ENCODE measurements around the gene DPP4. TPM values are rescaled to one million over a fixed set of nuclear protein-coding genes. Genes with fewer than 3 reads are reported as not detected.
"Not testable (repeated sequence)": the region's sequence is repeated elsewhere in the genome, so short reads cannot be mapped to it uniquely, and the experiment has no call there.

Gene DPP4
- total RNA-seq, 1 donor from 2014 or later = 104 TPM

DNA sequence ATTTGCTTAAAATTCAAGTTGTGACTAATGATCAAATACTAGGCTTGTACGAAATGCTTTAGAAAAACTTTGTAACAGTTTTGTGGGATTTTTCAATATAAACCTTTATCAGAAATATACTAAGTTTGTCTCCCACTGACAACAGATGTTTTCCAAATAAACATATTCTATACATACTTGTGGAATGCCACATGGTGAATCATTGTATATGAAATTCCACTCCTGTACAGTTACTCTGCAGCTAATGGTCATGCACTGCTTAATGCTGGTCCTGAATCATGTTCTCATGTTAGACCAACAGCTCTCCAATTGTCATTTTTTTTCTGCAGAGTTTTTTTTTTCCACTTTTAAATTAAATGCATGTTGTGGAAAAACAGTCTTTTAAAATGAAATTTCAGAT lies 90.1 kb downstream of the DPP4 start:
- no peak for TF ChIP-seq CTCF (conservative IDR thresholded peaks at IDR 0.05; ENCODE audit: low read depth, low read length)
- no peak overlapping the region for H3K4me3 ChIP-seq (ENCODE audit: low read depth, low read length)
- DNase-seq (ENCODE audit: low read depth) = no peak

- no peak for DNase-seq (ENCODE audit: low read depth)
- no peak overlapping the region for H3K4me3 ChIP-seq (ENCODE audit: low read depth, low read length)
These were observed 90.7 kb downstream of the DPP4 start for GRCh38 chr2:161983331-161983651.

DNA sequence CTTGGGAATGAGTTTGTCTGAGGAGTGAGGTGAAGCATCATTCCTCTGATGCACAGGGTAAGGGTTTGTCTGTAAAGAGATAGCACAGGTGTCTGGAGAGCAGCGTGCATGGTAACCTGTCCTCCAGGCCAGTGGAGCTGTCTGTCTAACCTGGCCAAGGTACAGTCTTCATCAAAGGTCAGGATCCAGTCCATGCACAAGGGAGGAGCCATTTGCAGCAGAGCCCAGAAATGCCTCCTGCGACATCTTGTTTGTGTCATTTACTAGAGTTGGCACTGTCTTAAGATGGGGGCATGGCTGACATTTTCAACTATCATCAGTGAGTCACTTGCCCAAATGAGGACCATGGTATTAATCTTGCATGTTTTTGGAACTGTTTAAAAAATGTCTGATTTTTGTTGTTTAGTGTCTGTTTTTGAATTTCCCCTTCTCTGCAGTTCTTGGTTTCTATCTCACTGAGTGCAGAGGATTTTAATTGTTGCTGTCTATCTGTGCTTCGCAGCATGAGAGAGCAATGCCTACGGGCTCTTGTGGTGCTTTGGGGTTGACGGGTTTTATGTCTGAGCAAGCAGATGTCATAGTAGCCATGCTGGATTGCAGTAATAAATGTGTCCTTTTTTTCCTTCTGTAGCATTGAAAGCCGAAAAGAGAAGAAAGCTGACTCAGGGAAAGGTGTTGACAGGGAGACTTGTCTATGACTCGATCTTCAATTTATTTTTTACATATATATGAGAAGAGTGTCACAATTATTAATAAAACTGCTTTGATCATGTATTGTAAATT lies 91.3 kb downstream of the DPP4 start:
- H3K4me3 ChIP-seq (ENCODE audit: low read depth, low read length) = no peak overlapping the region
- no peak for TF ChIP-seq CTCF (conservative IDR thresholded peaks at IDR 0.05; ENCODE audit: low read depth, low read length)
- no peak for DNase-seq (ENCODE audit: low read depth)

More at GRCh38 chr2:161983331-161983651, 90.7 kb downstream of the DPP4 start:
- TF ChIP-seq CTCF (conservative IDR thresholded peaks at IDR 0.05; ENCODE audit: low read depth, low read length) = no peak

- TF ChIP-seq CTCF (conservative IDR thresholded peaks at IDR 0.05; ENCODE audit: low read depth, low read length) = no peak
- no peak for DNase-seq (ENCODE audit: low read depth)
- H3K4me3 ChIP-seq (ENCODE audit: low read depth, low read length) = no peak overlapping the region
These were observed 92.2 kb downstream of the DPP4 start for GRCh38 chr2:161981679-161982250.

DNA sequence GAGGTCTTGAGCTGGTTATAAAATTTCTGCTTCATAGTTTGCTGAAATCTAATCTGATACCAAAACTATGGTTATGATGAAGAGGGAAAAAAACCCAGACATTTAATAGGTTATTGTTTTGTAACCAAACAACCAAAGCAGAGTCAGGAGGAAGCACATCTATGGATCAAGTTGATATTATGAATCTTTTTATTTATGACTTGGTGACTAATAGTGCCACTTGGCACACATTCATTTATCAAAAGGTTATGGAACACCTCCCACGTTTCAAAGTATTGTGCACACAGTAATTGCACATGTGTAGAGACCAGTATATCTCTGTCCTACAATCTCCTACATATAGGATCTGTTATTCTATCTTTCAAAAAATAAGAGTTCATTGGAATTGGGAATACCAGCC lies 93.0 kb downstream of the DPP4 start:
- TF ChIP-seq CTCF (conservative IDR thresholded peaks at IDR 0.05; ENCODE audit: low read depth, low read length) = no peak
- no peak for DNase-seq (ENCODE audit: low read depth)
- H3K4me3 ChIP-seq (ENCODE audit: low read depth, low read length) = no peak overlapping the region

GRCh38 chr2:161979490-161979889 lies 94.5 kb downstream of the DPP4 start:
- no peak overlapping the region for H3K4me3 ChIP-seq (ENCODE audit: low read depth, low read length)
- DNase-seq (ENCODE audit: low read depth) = no peak
- no peak for TF ChIP-seq CTCF (conservative IDR thresholded peaks at IDR 0.05; ENCODE audit: low read depth, low read length)

GRCh38 chr2:161977926-161978325 lies 96.1 kb downstream of the DPP4 start:
- H3K4me3 ChIP-seq (ENCODE audit: low read depth, low read length); DNase-seq (ENCODE audit: low read depth): not testable (repeated sequence)

All from epithelial cell of proximal tubule (primary cell).